Mucosa of descending colon (tissue), 3 donors: ENCODE results near the gene TAS2R20. TPM values are rescaled to one million over a fixed set of nuclear protein-coding genes. Genes with fewer than 3 reads are reported as not detected.
"Not testable (repeated sequence)": the region's sequence is repeated elsewhere in the genome, so short reads cannot be mapped to it uniquely, and the experiment has no call there.

Experiments
- ATAC-seq: fragments of 200-7000 bp; cut with Tn5 transposase; one replicate; pipeline ENCODE4 v1.9.1; 2020; ENCODE audit warnings: mild to moderate bottlenecking, moderate library complexity
- DNase-seq, 3 donors: peaks; one replicate each; pipeline ENCODE4 v3.0.0-alpha.2; 2020
- H3K36me3 ChIP-seq: fragments of 200-600 bp; one replicate; pipeline ENCODE4 v1.8.0; 2021; ENCODE audit warnings: low read depth, mild to moderate bottlenecking
- H3K4me1 ChIP-seq: fragments of 200-600 bp; one replicate; pipeline ENCODE4 v1.8.0; 2021; ENCODE audit warnings: low read depth, mild to moderate bottlenecking
- H3K4me3 ChIP-seq: fragments of 200-600 bp; one replicate; pipeline ENCODE4 v1.8.0; 2021; ENCODE audit warnings: mild to moderate bottlenecking
- H3K9me3 ChIP-seq: fragments of 200-600 bp; one replicate; pipeline ENCODE4 v1.8.0; 2021; ENCODE audit warnings: mild to moderate bottlenecking
- CTCF ChIP-seq: fragments of 200-600 bp; IDR thresholded peaks from one replicate; pipeline ENCODE4 v1.8.0; 2022; ENCODE audit warnings: antibody characterized with exemption, mild to moderate bottlenecking
- intact Hi-C, 2 donors: fragments of 100-400 bp; cut with DNase I in 1 of 2; cut with micrococcal nuclease in 1 of 2; formaldehyde crosslinking; loops; one replicate each; pipeline versions ENCODE4 v1.11.0 to v1.11.1; 2022; cut with DNase I, micrococcal nuclease
- long read RNA-seq, 2 donors: library from polyadenylated mRNA; unstranded; transcript quantifications; one replicate each; pipeline ENCODE4 v2.0.0, GENCODE V29; 2019 to 2021
- total RNA-seq, 3 donors: library from RNA; stranded (reverse); fragmentation: NEBNext Ultra II Directional in 2 of 3; extraction: Animal tissue kit (Norgen Biotek cat#: 25700) in 2 of 3; gene quantifications; one replicate each; pipeline versions ENCODE4 v1.2.1 to v1.2.4, GENCODE V29; 2021 to 2023
- donor health status: DM: no; HTN: no; CAD: no; lungs with moderate emphysema.
- donor health status: DM: no; HTN: no; CAD: no.
- donor health status: DM: no; HTN: yes; CAD: no.

TAS2R20 gene, protein sequence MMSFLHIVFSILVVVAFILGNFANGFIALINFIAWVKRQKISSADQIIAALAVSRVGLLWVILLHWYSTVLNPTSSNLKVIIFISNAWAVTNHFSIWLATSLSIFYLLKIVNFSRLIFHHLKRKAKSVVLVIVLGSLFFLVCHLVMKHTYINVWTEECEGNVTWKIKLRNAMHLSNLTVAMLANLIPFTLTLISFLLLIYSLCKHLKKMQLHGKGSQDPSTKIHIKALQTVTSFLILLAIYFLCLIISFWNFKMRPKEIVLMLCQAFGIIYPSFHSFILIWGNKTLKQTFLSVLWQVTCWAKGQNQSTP
- 1 to 10 TPM; 1.6 to 3.9 (median 1.7) TPM for total RNA-seq
- long read RNA-seq, donor 1 = 0 reads
- long read RNA-seq, donor 2 = 0 reads

DNA sequence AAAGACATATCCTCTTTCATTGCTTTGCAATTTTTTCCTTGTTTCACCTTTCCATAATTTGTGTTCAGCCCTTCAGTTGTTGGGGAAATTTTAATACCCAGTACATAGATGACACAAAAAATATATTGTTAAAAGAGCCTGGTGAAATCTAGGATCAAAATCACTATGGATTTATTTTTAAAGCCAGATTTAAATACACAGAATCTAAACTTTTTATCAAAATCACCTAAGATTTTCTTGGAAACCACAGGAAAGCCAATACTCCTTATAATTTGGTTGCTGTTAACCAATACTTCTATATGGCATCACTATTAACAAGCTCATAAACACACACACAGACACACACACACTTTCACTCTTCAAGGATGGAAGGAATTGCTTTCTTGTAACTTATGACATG, at the start of gene TAS2R20:
Gene TAS2R20 (minus strand): TSS at position 101 of the 400 bp plus-strand sequence. CDS start 429 bp downstream, outside the sequence.
- no peak for TF ChIP-seq CTCF
- Histone ChIP-seq H3K4me3 (no peak within 1 kb of the TSS), H3K9me3 (no peaks in the 10 kb centered on the region), H3K4me1 (no peaks in the 10 kb centered on the region), H3K36me3 (no peaks in the 10 kb centered on the region)
- intact Hi-C loops = no loop called here
- no peak for ATAC-seq
- DNase-seq = no peak

- H3K4me3 ChIP-seq, intact Hi-C loops, ATAC-seq, DNase-seq, H3K4me1 ChIP-seq, H3K36me3 ChIP-seq, H3K9me3 ChIP-seq: not testable (repeated sequence)
These were observed 43.3 kb upstream of the TAS2R20 start for GRCh38 chr12:11041366-11041765.

GRCh38 chr12:11040162-11040561, 42.1 kb upstream of the TAS2R20 start:
- DNase-seq (no peak), ATAC-seq (no peak)
- no peaks in the 10 kb centered on the region for H3K36me3 ChIP-seq
- H3K4me3 ChIP-seq = no peak overlapping the region
- no peaks in the 10 kb centered on the region for H3K9me3 ChIP-seq
- H3K4me1 ChIP-seq = no peaks in the 10 kb centered on the region
- TF ChIP-seq CTCF = no peak
- intact Hi-C loops = no loop called here

- ATAC-seq (no peak), DNase-seq (no peak)
- Histone ChIP-seq H3K4me1 (no peaks in the 10 kb centered on the region), H3K4me3 (no peak overlapping the region), H3K36me3 (no peaks in the 10 kb centered on the region), H3K9me3 (no peaks in the 10 kb centered on the region)
- intact Hi-C loops = no loop called here
- no peak for TF ChIP-seq CTCF
These were observed 41.1 kb upstream of the TAS2R20 start for GRCh38 chr12:11039171-11039570.

DNA sequence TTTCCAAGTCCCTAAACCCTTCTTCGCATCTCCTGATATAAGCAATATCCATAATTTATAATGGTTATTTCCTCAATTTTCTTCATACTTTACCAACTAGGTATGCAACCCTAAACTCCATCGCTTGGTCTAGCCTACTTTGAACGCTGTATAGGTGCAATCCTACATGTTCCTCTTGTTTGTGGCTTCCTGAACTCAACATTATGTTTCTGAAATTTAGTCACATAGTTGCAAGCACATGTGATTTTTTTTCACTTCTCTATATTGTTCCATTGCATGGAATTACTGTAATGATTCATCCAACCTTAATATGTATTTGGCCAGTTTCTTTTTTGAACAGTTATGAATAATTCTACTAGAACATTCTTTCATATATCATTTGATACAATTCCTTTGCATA, 35.9 kb upstream of the TAS2R20 start:
- ATAC-seq, H3K4me3 ChIP-seq, H3K36me3 ChIP-seq, H3K9me3 ChIP-seq, DNase-seq, H3K4me1 ChIP-seq, intact Hi-C loops: not testable (repeated sequence)

GRCh38 chr12:11031307-11031706, 33.2 kb upstream of the TAS2R20 start, which contains the start of gene TAS2R31:
TSS of gene TAS2R31 (minus strand) at chr12:11031407. CDS start at chr12:11031335, 72 bp downstream.
- no peaks in the 10 kb centered on the region for H3K4me1 ChIP-seq
- TF ChIP-seq CTCF = no peak
- ATAC-seq = no peak
- no peak within 1 kb of the TSS for H3K4me3 ChIP-seq
- no peak for DNase-seq
- no peaks in the 10 kb centered on the region for H3K36me3 ChIP-seq
- intact Hi-C loops = no loop called here
- H3K9me3 ChIP-seq = no peaks in the 10 kb centered on the region
